HepG2 (cell line): Measurements from ENCODE around the gene RSPRY1. TPM values are rescaled to one million over a fixed set of nuclear protein-coding genes. Genes with fewer than 3 reads are reported as not detected.

Experiments
- ATAC-seq: fragments of 200-7000 bp; cut with Tn5 transposase; 3 replicates; pipeline ENCODE4 v1.9.1; 2020; ENCODE audit warnings: mild to moderate bottlenecking, moderate library complexity
- BruUV-seq: library from RNA; stranded (reverse); fragments of 400-500 nt; replicated peaks from 2 replicates; lab custom pipeline; 2021; lab: Mats Ljungman, UMichigan
- CTCF ChIA-PET: fragments of 300-600 bp; formaldehyde crosslinking; extraction: SDS; loops from one replicate; lab custom pipeline; 2021; ENCODE audit warnings: low total read pairs, inconsistent platforms, low intra/inter-chr PET ratio; lab: Yijun Ruan, JAX
- POLR2A ChIA-PET: fragments of 350-600 bp; sonication (Branson Sonifier 250); formaldehyde crosslinking; loops from one replicate; lab custom pipeline; 2020; ENCODE audit warnings: antibody characterized with exemption, inconsistent platforms; lab: Yijun Ruan, JAX
- DNase-seq: peaks from one replicate; pipeline ENCODE4 v3.0.0-alpha.2; 2015; ENCODE audit warnings: low spot score
- FAIRE-seq: peaks from 3 replicates; lab custom pipeline; 2011; peaks lifted over from hg19 to GRCh38; lab: Jason Lieb, UNC
- H2AFZ ChIP-seq: one replicate; pipeline ENCODE4 v1.6.1; 2011; ENCODE audit warnings: low read length, inconsistent platforms
- H3K27ac ChIP-seq: fragments of 300-600 bp; 3 replicates; pipeline ENCODE4 v1.8.0; 2011; ENCODE audit warnings: mixed run types, mild to moderate bottlenecking, mixed read lengths, low read length, inconsistent platforms; ENCODE audit not compliant: insufficient read depth; ENCODE audit errors: extremely low read length
- H3K27me3 ChIP-seq, 2 experiments: fragments of 200-600 bp in 1 of 2; 2 replicates in 1 of 2; 3 replicates in 1 of 2; pipeline versions ENCODE4 v1.6.0 to v1.8.0; 2011; ENCODE audit warnings: low read length in 2 of 2, mild to moderate bottlenecking in 2 of 2, moderate library complexity in 2 of 2, inconsistent platforms in 1 of 2; ENCODE audit not compliant: insufficient read depth in 2 of 2, control insufficient read depth in 1 of 2
- H3K36me3 ChIP-seq, 2 experiments: fragments of 200-600 bp in 1 of 2; replicated peaks in 1 of 2; 2 replicates in 1 of 2; 3 replicates in 1 of 2; pipeline versions ENCODE4 v1.5.1 to v1.8.0; 2011; ENCODE audit warnings: low read length in 2 of 2, inconsistent platforms in 1 of 2; ENCODE audit not compliant: insufficient read depth in 2 of 2, control insufficient read depth in 1 of 2
- H3K4me1 ChIP-seq: 2 replicates; pipeline ENCODE4 v1.5.1; 2012; ENCODE audit warnings: low read length, inconsistent platforms; ENCODE audit not compliant: insufficient read depth
- H3K4me2 ChIP-seq: 2 replicates; pipeline ENCODE4 v1.6.0; 2011; ENCODE audit warnings: low read depth, low read length, inconsistent platforms
- H3K4me3 ChIP-seq, 3 experiments: fragments of 200-600 bp in 1 of 3; sonication (generic), shearing (Covaris generic) in 1 of 3; replicated peaks in 1 of 3; 2 replicates each; pipeline ENCODE4 v1.5.1; 2011 to 2016; ENCODE audit warnings: low read length in 3 of 3, inconsistent platforms in 2 of 3, low read depth in 2 of 3, mild to moderate bottlenecking in 2 of 3, control low read depth in 1 of 3, mixed read lengths in 1 of 3; ENCODE audit not compliant: insufficient read depth in 1 of 3
- H3K79me2 ChIP-seq: one replicate; pipeline ENCODE4 v1.6.1; 2011; ENCODE audit warnings: low read length, inconsistent platforms; ENCODE audit not compliant: insufficient read depth
- H3K9ac ChIP-seq: 2 replicates; pipeline ENCODE4 v1.6.0; 2011; ENCODE audit warnings: mild to moderate bottlenecking, low read depth, low read length, inconsistent platforms; ENCODE audit not compliant: insufficient read depth
- H3K9me3 ChIP-seq: 2 replicates; pipeline ENCODE4 v1.5.1; 2012; ENCODE audit warnings: mild to moderate bottlenecking, low read length
- H4K20me1 ChIP-seq: 2 replicates; pipeline ENCODE4 v1.6.0; 2011; ENCODE audit warnings: inconsistent platforms, mild to moderate bottlenecking, low read length, moderate library complexity; ENCODE audit not compliant: insufficient read depth
- KDM5B ChIP-seq: sonication (generic); formaldehyde crosslinking; IDR thresholded peaks from 2 replicates; pipeline ENCODE4 v1.4.0; 2020; ENCODE audit warnings: missing genetic modification reagents, mild to moderate bottlenecking, borderline replicate concordance
- KLF12 ChIP-seq: sonication (generic); formaldehyde crosslinking; IDR thresholded peaks from 2 replicates; pipeline ENCODE4 v1.4.0; 2020; ENCODE audit warnings: missing genetic modification reagents, borderline replicate concordance
- POLR2AphosphoS2 ChIP-seq: IDR thresholded peaks from 2 replicates; pipeline ENCODE4 v1.6.1; 2011; ENCODE audit warnings: low read depth, low read length, improper control_type of control experiment
- RNF2 ChIP-seq: fragments of 450-650 bp; conservative IDR thresholded peaks from 2 replicates; pipeline ENCODE4 v1.6.1; 2016; ENCODE audit warnings: low read depth
- RXRA ChIP-seq: sonication (generic); formaldehyde crosslinking; IDR thresholded peaks from 2 replicates; pipeline ENCODE4 v1.5.1; 2020; ENCODE audit warnings: missing genetic modification reagents
- ZFP41 ChIP-seq: sonication (generic); formaldehyde crosslinking; IDR thresholded peaks from 2 replicates; pipeline ENCODE4 v1.4.0; 2020; ENCODE audit warnings: mild to moderate bottlenecking, missing genetic modification reagents, borderline replicate concordance
- ZNF737 ChIP-seq: sonication (generic); formaldehyde crosslinking; IDR thresholded peaks from 2 replicates; pipeline ENCODE4 v1.5.0; 2020; ENCODE audit warnings: missing genetic modification reagents, mild to moderate bottlenecking, borderline replicate concordance
- WGBS: methylation state at CpG from one replicate; pipeline ENCODE4 v1.1.6; 2017; ENCODE audit warnings: low lambda C conversion rate; 5-methylcytosine and 5-hydroxymethylcytosine counted together
- in situ Hi-C: cut with HindIII; loops from 2 replicates; pipeline ENCODE4 v1.10.0; 2017; ENCODE audit warnings: low pct_unique_long_range_greater_than_20kb; ENCODE audit not compliant: extremely low pct_ligation_motif_present
- intact Hi-C: fragments of 100-400 bp; cut with micrococcal nuclease; formaldehyde crosslinking; loops from one replicate; pipeline ENCODE4 v1.10.0; 2022; ENCODE audit not compliant: unreplicated experiment
- polyA plus RNA-seq, 8 experiments: library from polyadenylated mRNA; depleted of rRNA in 3 of 8; stranded (reverse) in 7 of 8; unstranded in 1 of 8; fragments of >200 nt; fragmentation: Illumina TruSeq in 4 of 8; extraction: Trizol in 4 of 8; gene quantifications; 2 replicates each; pipeline versions ENCODE4 v1.2.1 to v1.2.3, GENCODE V29; 2011 to 2016; ENCODE audit warnings: low read depth in 4 of 8, missing spikeins in 1 of 8, mixed read lengths in 1 of 8; ENCODE audit not compliant: insufficient read depth in 1 of 8
- total RNA-seq, 5 experiments: library from RNA; depleted of rRNA; stranded (reverse); fragments of >200 nt; fragmentation: Illumina TruSeq; extraction: Trizol; gene quantifications; 2 replicates each; pipeline ENCODE4 v1.2.3, GENCODE V29; 2016; ENCODE audit warnings: low read depth in 1 of 5
- TF ChIP-seq, protein P1 (sequence below): sonication (generic); formaldehyde crosslinking; IDR thresholded peaks from 2 replicates; pipeline ENCODE4 v1.8.1; 2023; ENCODE audit warnings: mild to moderate bottlenecking, missing genetic modification reagents
- TF ChIP-seq, protein P2 (sequence below): sonication (generic); formaldehyde crosslinking; IDR thresholded peaks from 2 replicates; pipeline ENCODE4 v1.4.0; 2020; ENCODE audit warnings: missing genetic modification reagents, borderline replicate concordance
- TF ChIP-seq, protein P3 (sequence below): sonication (generic); formaldehyde crosslinking; IDR thresholded peaks from 2 replicates; pipeline ENCODE4 v1.4.0; 2020; ENCODE audit warnings: missing genetic modification reagents, low read depth, mild to moderate bottlenecking, borderline replicate concordance
- TF ChIP-seq, protein P4 (sequence below): sonication (generic); formaldehyde crosslinking; IDR thresholded peaks from 2 replicates; pipeline ENCODE4 v1.5.0; 2020; ENCODE audit warnings: missing genetic modification reagents

RSPRY1 gene
- total and polyA plus RNA-seq, 2 of the 13 experiments (the other 11 are each of a cell fraction or from before 2014, with no cell fraction given) = 53.4 to 61.0 TPM

DNA sequence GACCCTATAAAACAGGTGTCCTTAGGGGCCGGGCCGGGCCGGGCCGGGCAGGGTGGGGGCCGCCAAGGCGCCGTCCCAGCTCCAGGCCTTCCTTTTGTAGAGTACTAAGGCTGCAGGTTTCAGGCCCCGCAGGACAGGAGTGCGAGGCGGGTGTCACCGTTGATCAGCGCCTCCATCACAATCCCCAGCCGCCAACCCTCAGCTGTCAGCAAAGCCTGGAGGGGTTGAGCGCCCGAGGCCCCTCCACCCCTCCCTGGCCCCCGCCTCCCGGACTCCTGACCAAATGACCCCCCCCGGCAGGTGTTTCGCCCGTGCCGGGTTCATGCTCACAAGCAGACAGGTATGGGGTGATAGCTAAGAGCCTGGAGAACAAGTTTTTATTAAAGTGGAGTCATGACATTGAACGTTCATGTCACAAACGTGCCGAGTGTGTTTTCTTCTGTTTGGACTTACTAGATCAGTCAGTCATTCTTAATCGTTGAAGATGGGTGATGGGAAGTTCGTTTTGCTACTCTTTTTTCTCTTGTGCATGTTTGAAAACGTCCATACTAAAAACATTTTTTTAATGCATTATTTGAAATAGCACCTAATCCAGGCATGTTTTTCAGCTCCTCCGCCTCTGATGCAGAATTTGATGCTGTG, 59.5 kb downstream of the RSPRY1 start:
- Histone ChIP-seq H3K79me2 (peaks cover 7% of the 10 kb centered on the region), H2AFZ (no peak overlapping the region), H4K20me1 (no peaks in the 10 kb centered on the region), H3K27me3 (no peaks in the 10 kb centered on the region), H3K9ac (peak overlapping the region; percentile 92), H3K4me2 (peak overlapping the region; percentile 88), H3K9me3 (no peaks in the 10 kb centered on the region), H3K4me1 (peaks cover 40% of the 10 kb centered on the region), H3K4me3 (peak overlapping the region; percentile 77 to 89 (median 81)), H3K27ac (peak overlapping the region; percentile 91), H3K36me3 (peaks cover 8 to 16% of the 10 kb centered on the region in 2 experiments; a peak in 4 of 5 replicates)
- no TSS peak for BruUV-seq
- ChIA-PET POLR2A (interaction anchor here (0.7 to 2.5 kb wide), 18 partner anchors 8 to 618 kb away, joined by 3 to 20 read pairs (median 4); partner anchors contain the start of genes CPNE2, CX3CL1, PSME3IP1 and RSPRY1), CTCF (no interaction called here)
- intact Hi-C loops = loop anchor here (1.0 to 2.0 kb wide), 3 partner anchors 35 to 59 kb away; partner anchors contain the start of genes PSME3IP1 and RSPRY1
- in situ Hi-C loops = no loop called here
- ATAC-seq (peak; percentile 47), DNase-seq (no peak), FAIRE-seq (no peak)
- WGBS = 6% methylated on average over 17 of the region's 28 CpGs
- TF ChIP-seq, protein P1, sequence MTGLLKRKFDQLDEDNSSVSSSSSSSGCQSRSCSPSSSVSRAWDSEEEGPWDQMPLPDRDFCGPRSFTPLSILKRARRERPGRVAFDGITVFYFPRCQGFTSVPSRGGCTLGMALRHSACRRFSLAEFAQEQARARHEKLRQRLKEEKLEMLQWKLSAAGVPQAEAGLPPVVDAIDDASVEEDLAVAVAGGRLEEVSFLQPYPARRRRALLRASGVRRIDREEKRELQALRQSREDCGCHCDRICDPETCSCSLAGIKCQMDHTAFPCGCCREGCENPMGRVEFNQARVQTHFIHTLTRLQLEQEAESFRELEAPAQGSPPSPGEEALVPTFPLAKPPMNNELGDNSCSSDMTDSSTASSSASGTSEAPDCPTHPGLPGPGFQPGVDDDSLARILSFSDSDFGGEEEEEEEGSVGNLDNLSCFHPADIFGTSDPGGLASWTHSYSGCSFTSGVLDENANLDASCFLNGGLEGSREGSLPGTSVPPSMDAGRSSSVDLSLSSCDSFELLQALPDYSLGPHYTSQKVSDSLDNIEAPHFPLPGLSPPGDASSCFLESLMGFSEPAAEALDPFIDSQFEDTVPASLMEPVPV (CRISPR knock-in tag) = 0 out of 2 replicates have a peak, but pooled peaks have one; percentile 53
- TF ChIP-seq, protein P2, sequence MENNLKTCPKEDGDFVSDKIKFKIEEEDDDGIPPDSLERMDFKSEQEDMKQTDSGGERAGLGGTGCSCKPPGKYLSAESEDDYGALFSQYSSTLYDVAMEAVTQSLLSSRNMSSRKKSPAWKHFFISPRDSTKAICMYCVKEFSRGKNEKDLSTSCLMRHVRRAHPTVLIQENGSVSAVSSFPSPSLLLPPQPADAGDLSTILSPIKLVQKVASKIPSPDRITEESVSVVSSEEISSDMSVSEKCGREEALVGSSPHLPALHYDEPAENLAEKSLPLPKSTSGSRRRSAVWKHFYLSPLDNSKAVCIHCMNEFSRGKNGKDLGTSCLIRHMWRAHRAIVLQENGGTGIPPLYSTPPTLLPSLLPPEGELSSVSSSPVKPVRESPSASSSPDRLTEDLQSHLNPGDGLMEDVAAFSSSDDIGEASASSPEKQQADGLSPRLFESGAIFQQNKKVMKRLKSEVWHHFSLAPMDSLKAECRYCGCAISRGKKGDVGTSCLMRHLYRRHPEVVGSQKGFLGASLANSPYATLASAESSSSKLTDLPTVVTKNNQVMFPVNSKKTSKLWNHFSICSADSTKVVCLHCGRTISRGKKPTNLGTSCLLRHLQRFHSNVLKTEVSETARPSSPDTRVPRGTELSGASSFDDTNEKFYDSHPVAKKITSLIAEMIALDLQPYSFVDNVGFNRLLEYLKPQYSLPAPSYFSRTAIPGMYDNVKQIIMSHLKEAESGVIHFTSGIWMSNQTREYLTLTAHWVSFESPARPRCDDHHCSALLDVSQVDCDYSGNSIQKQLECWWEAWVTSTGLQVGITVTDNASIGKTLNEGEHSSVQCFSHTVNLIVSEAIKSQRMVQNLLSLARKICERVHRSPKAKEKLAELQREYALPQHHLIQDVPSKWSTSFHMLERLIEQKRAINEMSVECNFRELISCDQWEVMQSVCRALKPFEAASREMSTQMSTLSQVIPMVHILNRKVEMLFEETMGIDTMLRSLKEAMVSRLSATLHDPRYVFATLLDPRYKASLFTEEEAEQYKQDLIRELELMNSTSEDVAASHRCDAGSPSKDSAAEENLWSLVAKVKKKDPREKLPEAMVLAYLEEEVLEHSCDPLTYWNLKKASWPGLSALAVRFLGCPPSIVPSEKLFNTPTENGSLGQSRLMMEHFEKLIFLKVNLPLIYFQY (CRISPR knock-in tag) = peak; percentile 74; the same call in 1 of the 2 replicates
- TF ChIP-seq ZNF737 (0 out of 2 replicates have a peak, but pooled peaks have one; percentile 26), RXRA (peak; percentile 7; the same call in 1 of the 2 replicates), KDM5B (CRISPR knock-in tag) (peak; percentile 22; the same call in 1 of the 2 replicates), ZFP41 (peak; percentile 70; the same call in 1 of the 2 replicates), RNF2 (0 out of 2 replicates have a peak, but pooled peaks have one; percentile 9), KLF12 (peak; percentile 7; the same call in 1 of the 2 replicates), POLR2AphosphoS2 (no peak)
- TF ChIP-seq, protein P3, sequence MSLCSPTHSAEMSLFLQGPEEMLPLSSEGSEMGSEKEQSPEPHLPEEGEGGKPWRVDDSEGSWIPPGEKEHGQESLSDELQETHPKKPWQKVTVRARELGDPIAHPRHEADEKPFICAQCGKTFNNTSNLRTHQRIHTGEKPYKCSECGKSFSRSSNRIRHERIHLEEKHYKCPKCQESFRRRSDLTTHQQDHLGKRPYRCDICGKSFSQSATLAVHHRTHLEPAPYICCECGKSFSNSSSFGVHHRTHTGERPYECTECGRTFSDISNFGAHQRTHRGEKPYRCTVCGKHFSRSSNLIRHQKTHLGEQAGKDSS = 0 out of 2 replicates have a peak, but pooled peaks have one; percentile 0
- TF ChIP-seq, protein P4, sequence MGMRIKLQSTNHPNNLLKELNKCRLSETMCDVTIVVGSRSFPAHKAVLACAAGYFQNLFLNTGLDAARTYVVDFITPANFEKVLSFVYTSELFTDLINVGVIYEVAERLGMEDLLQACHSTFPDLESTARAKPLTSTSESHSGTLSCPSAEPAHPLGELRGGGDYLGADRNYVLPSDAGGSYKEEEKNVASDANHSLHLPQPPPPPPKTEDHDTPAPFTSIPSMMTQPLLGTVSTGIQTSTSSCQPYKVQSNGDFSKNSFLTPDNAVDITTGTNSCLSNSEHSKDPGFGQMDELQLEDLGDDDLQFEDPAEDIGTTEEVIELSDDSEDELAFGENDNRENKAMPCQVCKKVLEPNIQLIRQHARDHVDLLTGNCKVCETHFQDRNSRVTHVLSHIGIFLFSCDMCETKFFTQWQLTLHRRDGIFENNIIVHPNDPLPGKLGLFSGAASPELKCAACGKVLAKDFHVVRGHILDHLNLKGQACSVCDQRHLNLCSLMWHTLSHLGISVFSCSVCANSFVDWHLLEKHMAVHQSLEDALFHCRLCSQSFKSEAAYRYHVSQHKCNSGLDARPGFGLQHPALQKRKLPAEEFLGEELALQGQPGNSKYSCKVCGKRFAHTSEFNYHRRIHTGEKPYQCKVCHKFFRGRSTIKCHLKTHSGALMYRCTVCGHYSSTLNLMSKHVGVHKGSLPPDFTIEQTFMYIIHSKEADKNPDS (CRISPR knock-in tag) = 0 out of 2 replicates have a peak, but pooled peaks have one; percentile 23
